Measurements from ENCODE around the gene LEAP2. TPM values are rescaled to one million over a fixed set of nuclear protein-coding genes. Genes with fewer than 3 reads are reported as not detected.
"Not testable (repeated sequence)": the region's sequence is repeated elsewhere in the genome, so short reads cannot be mapped to it uniquely, and the experiment has no call there.

The LEAP2 gene
- total and polyA plus RNA-seq, 5 donors: 0.76 to 1.9 (median 1.5) TPM

DNA sequence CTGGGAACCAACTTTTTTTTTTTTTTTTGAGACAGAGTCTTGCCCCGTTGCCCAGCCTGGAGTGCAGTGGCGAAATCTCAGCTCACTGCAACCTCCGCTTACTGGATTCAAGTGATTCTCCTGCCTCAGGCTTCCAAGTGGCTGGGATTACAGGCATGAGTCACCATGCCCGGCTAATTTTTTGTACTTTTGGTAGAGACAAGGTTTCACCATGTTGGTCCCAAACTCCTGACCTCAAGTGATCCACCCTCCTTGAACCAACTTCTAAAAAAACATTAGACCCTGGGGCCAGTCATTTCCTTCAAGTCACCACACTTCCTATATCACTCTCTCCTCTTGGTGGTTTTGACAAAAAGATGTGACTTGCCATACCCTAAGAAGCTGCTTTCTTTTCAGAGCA is 32.2 kb upstream of the LEAP2 start:
- intact Hi-C loops (cut with DNase I): no loop called here
- DNase-seq (no peak), ATAC-seq (no peak)
- no peak overlapping the region for H3K27ac ChIP-seq (ENCODE audit: low read length)
- H3K4me1 ChIP-seq (ENCODE audit: control insufficient read depth, insufficient read depth, low read length): no peaks in the 10 kb centered on the region
- H3K4me3 ChIP-seq (ENCODE audit: low read length): no peak overlapping the region
- no peaks in the 10 kb centered on the region for H3K27me3 ChIP-seq (ENCODE audit: control insufficient read depth, insufficient read depth)
- WGBS: 91% methylated on average over 4 of the region's 4 CpGs
- H3K9me3 ChIP-seq (ENCODE audit: control insufficient read depth, low read length): no peaks in the 10 kb centered on the region

DNA sequence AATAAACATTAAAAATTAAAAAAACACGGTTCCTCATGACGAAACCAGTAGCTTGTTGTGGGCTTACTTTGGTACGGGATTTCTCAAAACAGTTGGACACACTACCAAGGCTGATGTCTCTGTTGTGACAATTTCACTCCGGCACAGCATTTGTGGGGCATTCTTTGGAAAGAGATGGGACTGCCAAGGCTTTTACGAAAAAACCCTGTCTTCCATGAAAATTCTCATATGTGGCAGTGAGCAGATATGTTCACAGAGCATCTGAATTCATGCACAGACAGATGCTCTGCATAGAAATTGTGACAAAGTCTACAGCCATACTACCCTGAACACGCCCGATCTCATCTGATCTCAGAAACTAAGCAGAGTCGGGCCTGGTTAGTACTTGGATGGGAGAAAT is 25.2 kb upstream of the LEAP2 start:
- no peak overlapping the region for H3K4me3 ChIP-seq (ENCODE audit: low read length)
- WGBS: 94% methylated on average over 8 of the region's 8 CpGs
- no peaks in the 10 kb centered on the region for H3K4me1 ChIP-seq (ENCODE audit: control insufficient read depth, insufficient read depth, low read length)
- no peaks in the 10 kb centered on the region for H3K9me3 ChIP-seq (ENCODE audit: control insufficient read depth, low read length)
- no peaks in the 10 kb centered on the region for H3K27me3 ChIP-seq (ENCODE audit: control insufficient read depth, insufficient read depth)
- DNase-seq: no peak
- intact Hi-C loops (cut with DNase I): no loop called here
- H3K27ac ChIP-seq (ENCODE audit: low read length): no peak overlapping the region
- no peak for ATAC-seq

- Histone ChIP-seq H3K27me3 (ENCODE audit: control insufficient read depth, insufficient read depth) (no peaks in the 10 kb centered on the region), H3K9me3 (ENCODE audit: control insufficient read depth, low read length) (no peaks in the 10 kb centered on the region), H3K4me1 (ENCODE audit: control insufficient read depth, insufficient read depth, low read length) (no peaks in the 10 kb centered on the region), H3K27ac (ENCODE audit: low read length) (no peak overlapping the region), H3K4me3 (ENCODE audit: low read length) (no peak overlapping the region)
- ATAC-seq (no peak), DNase-seq (no peak)
- intact Hi-C loops (cut with DNase I): no loop called here
- WGBS: 71% methylated on average over 1 of the region's 1 CpG
Measured at GRCh38 chr5:132849347-132849746, 24.1 kb upstream of the LEAP2 start.

DNA sequence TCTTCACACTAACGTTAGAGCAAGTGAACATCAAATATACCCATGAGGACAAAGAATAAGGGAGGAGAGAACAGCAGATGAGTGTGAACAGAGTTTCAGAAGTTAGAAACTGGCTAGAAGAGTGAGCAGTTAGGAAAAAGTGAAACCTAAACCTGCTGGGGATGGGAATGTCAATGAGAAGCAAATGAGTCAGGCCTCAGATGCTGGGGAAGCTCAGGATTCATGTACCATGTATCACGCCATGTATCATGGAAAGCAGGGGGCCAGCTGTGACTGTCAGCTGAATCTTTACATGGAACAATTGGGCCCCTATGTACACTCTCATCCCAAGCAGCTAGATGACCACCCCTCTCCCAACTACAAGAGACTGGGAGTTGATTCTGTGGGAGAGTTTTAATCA is 23.4 kb upstream of the LEAP2 start:
- intact Hi-C loops (cut with DNase I): no loop called here
- H3K9me3 ChIP-seq (ENCODE audit: control insufficient read depth, low read length): no peaks in the 10 kb centered on the region
- ATAC-seq (no peak), DNase-seq (no peak)
- H3K4me3 ChIP-seq (ENCODE audit: low read length): no peak overlapping the region
- H3K4me1 ChIP-seq (ENCODE audit: control insufficient read depth, insufficient read depth, low read length): no peaks in the 10 kb centered on the region
- WGBS: 73% methylated on average over 2 of the region's 2 CpGs
- H3K27ac ChIP-seq (ENCODE audit: low read length): no peak overlapping the region
- no peaks in the 10 kb centered on the region for H3K27me3 ChIP-seq (ENCODE audit: control insufficient read depth, insufficient read depth)

GRCh38 chr5:132853323-132853722 is 20.1 kb upstream of the LEAP2 start:
- Histone ChIP-seq H3K4me1 (ENCODE audit: control insufficient read depth, insufficient read depth, low read length) (no peaks in the 10 kb centered on the region), H3K27me3 (ENCODE audit: control insufficient read depth, insufficient read depth) (no peaks in the 10 kb centered on the region), H3K9me3 (ENCODE audit: control insufficient read depth, low read length) (no peaks in the 10 kb centered on the region), H3K4me3 (ENCODE audit: low read length) (no peak overlapping the region), H3K27ac (ENCODE audit: low read length) (no peak overlapping the region)
- ATAC-seq (no peak), DNase-seq (no peak)
- 93% methylated on average over 3 of the region's 3 CpGs for WGBS
- intact Hi-C loops (cut with DNase I): no loop called here

DNA sequence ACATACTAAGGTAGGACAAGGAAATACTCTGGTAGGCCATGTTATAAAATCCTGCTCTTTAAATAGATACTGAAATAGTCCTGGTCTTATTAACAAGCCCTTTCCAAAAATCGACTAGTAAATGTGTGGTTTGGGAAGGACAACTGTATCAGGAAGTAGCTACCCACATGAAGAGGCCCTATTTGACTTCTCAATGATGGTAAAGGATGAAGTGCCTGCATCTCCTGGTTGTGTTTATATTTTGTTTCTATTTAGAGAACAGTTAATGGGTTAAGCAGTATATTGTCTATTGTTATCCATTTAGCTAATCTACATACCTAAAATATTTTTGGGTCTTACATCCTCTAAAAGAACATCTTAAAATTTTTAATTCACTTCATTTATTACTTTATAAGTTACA is 19.7 kb upstream of the LEAP2 start:
- Histone ChIP-seq H3K4me3 (ENCODE audit: low read length) (no peak overlapping the region), H3K27me3 (ENCODE audit: control insufficient read depth, insufficient read depth) (no peaks in the 10 kb centered on the region), H3K4me1 (ENCODE audit: control insufficient read depth, insufficient read depth, low read length) (no peaks in the 10 kb centered on the region), H3K9me3 (ENCODE audit: control insufficient read depth, low read length) (no peaks in the 10 kb centered on the region), H3K27ac (ENCODE audit: low read length) (no peak overlapping the region)
- no peak for DNase-seq
- no peak for ATAC-seq
- intact Hi-C loops (cut with DNase I): no loop called here
- 33% methylated on average over 1 of the region's 1 CpG for WGBS

DNA sequence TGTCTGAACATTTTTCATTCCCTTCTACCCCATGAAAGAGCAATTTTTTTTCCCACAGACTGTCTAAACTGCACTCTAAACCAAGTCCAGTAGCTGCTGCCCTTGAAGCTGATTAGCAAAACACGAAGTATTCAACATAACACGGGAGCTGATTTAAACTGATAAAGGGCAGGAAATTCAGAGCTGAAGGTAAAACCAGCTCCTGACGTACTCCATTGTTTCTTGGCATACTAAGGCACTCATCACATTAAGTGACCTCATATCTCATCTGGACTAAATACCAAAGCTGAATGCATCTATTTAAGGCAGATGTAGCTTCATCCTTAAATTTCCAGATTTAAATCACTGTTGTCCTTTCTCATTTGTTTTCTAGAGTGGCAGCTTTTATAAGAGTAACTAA is 19.2 kb upstream of the LEAP2 start:
- no peaks in the 10 kb centered on the region for H3K27me3 ChIP-seq (ENCODE audit: control insufficient read depth, insufficient read depth)
- H3K4me1 ChIP-seq (ENCODE audit: control insufficient read depth, insufficient read depth, low read length): no peaks in the 10 kb centered on the region
- H3K27ac ChIP-seq (ENCODE audit: low read length): no peak overlapping the region
- 14% methylated on average over 3 of the region's 3 CpGs for WGBS
- H3K9me3 ChIP-seq (ENCODE audit: control insufficient read depth, low read length): no peaks in the 10 kb centered on the region
- ATAC-seq (no peak), DNase-seq (no peak)
- H3K4me3 ChIP-seq (ENCODE audit: low read length): no peak overlapping the region
- intact Hi-C loops (cut with DNase I): no loop called here

- DNase-seq; H3K27ac ChIP-seq (ENCODE audit: low read length); H3K4me1 ChIP-seq (ENCODE audit: control insufficient read depth, insufficient read depth, low read length); H3K4me3 ChIP-seq (ENCODE audit: low read length); intact Hi-C loops (cut with DNase I); H3K27me3 ChIP-seq (ENCODE audit: control insufficient read depth, insufficient read depth); ATAC-seq; H3K9me3 ChIP-seq (ENCODE audit: control insufficient read depth, low read length): not testable (repeated sequence)
- 95% methylated on average over 5 of the region's 5 CpGs for WGBS
Measured at GRCh38 chr5:132854992-132855391, 18.5 kb upstream of the LEAP2 start.

DNA sequence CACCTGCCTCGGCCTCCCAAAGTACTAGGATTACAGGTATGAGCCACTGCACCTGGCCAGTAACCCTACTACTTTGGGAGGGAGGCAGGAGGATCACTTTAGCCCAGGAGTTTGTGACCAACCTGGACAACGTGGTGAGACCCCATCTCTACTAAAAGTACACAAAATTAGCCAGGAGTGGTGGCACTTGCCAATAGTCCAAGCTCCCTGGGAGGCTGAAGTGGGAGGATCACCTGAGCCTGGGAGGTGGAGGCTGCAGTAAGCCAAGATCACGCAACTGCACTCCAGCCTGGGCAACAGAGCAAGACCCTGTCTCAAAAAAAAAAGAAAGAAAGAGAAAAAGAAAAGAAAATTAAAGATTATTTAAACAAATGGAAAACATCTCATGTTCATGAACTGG is 17.5 kb upstream of the LEAP2 start:
- H3K27me3 ChIP-seq (ENCODE audit: control insufficient read depth, insufficient read depth): no peaks in the 10 kb centered on the region
- H3K9me3 ChIP-seq (ENCODE audit: control insufficient read depth, low read length): no peaks in the 10 kb centered on the region
- WGBS: 89% methylated on average over 3 of the region's 3 CpGs
- H3K27ac ChIP-seq (ENCODE audit: low read length): no peak overlapping the region
- DNase-seq (no peak), ATAC-seq (no peak)
- no peaks in the 10 kb centered on the region for H3K4me1 ChIP-seq (ENCODE audit: control insufficient read depth, insufficient read depth, low read length)
- intact Hi-C loops (cut with DNase I): no loop called here
- no peak overlapping the region for H3K4me3 ChIP-seq (ENCODE audit: low read length)

- no peak overlapping the region for H3K4me3 ChIP-seq (ENCODE audit: low read length)
- no peaks in the 10 kb centered on the region for H3K9me3 ChIP-seq (ENCODE audit: control insufficient read depth, low read length)
- intact Hi-C loops (cut with DNase I): no loop called here
- no peak for DNase-seq
- WGBS: 82% methylated on average over 2 of the region's 2 CpGs
- no peak overlapping the region for H3K27ac ChIP-seq (ENCODE audit: low read length)
- H3K27me3 ChIP-seq (ENCODE audit: control insufficient read depth, insufficient read depth): no peaks in the 10 kb centered on the region
- no peak for ATAC-seq
- H3K4me1 ChIP-seq (ENCODE audit: control insufficient read depth, insufficient read depth, low read length): no peaks in the 10 kb centered on the region
Measured at GRCh38 chr5:132859889-132860437, 13.5 kb upstream of the LEAP2 start.

DNA sequence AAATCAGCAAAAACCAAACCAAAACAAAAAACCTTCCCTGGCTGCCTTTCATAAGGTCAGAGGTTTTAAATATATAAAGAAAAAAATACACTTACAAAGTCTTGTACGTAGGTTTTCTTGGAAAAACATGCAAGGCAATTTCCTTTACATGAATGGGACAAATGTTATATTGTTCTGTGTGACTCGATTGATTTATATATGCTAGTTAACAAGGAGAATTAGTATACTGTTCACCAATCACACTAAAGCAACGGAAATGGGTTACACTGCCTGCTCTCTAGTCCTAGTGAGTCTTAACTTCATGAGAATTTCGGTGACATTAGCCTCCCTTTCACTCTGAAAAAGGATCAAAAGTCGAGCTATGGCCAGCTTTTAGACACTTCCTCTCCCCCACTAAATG is 12.7 kb upstream of the LEAP2 start:
- DNase-seq (no peak), ATAC-seq (no peak)
- H3K4me1 ChIP-seq (ENCODE audit: control insufficient read depth, insufficient read depth, low read length): no peaks in the 10 kb centered on the region
- H3K4me3 ChIP-seq (ENCODE audit: low read length): no peak overlapping the region
- H3K9me3 ChIP-seq (ENCODE audit: control insufficient read depth, low read length): no peaks in the 10 kb centered on the region
- H3K27ac ChIP-seq (ENCODE audit: low read length): no peak overlapping the region
- intact Hi-C loops (cut with DNase I): no loop called here
- 66% methylated on average over 5 of the region's 5 CpGs for WGBS
- no peaks in the 10 kb centered on the region for H3K27me3 ChIP-seq (ENCODE audit: control insufficient read depth, insufficient read depth)

DNA sequence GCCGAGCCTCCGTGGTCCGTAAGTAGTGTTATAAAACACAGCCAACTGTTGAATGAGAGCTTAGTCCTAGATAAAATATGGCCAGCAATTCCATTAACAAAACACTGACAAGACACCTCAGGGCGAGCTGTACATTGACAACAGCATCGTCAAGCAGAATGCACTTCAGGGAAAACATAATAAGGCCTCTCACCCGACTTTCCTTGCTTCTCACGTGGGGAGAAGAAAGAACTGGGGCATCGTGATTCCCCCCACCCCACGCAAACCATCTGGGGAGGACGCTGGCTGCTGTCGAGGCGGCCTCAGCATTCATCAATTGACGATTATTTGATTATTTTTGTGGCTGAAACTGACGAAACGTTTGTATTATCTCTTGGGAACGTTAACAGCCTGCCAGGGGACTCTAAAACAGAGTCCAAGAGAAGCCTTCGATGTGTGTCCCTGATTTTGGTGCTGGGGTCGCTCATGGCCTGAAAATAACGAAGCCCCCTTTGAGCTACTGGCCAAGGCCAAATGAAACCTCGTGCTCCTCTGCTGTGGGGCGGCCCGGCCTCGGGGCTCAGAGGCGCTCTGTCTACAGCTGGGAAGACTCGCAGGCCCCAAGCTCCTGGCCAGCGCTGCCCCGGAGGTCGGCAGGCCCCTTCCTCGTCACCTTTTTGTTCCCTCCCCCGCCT is 7.7 kb upstream of the LEAP2 start:
- H3K9me3 ChIP-seq (ENCODE audit: control insufficient read depth, low read length): no peaks in the 10 kb centered on the region
- intact Hi-C loops (cut with DNase I): no loop called here
- WGBS: 33% methylated on average over 30 of the region's 30 CpGs
- H3K4me3 ChIP-seq (ENCODE audit: low read length): peak overlapping the region; percentile 75
- no peak for DNase-seq
- no peak for ATAC-seq
- H3K4me1 ChIP-seq (ENCODE audit: control insufficient read depth, insufficient read depth, low read length): no peaks in the 10 kb centered on the region
- H3K27me3 ChIP-seq (ENCODE audit: control insufficient read depth, insufficient read depth): no peaks in the 10 kb centered on the region
- H3K27ac ChIP-seq (ENCODE audit: low read length): peak overlapping the region; percentile 87
